Panc1 (cell line): Measurements from ENCODE around the gene FHOD1. TPM values are rescaled to one million over a fixed set of nuclear protein-coding genes. Genes with fewer than 3 reads are reported as not detected.

ENCODE experiments used
- ATAC-seq: fragments of 200-7000 bp; cut with Tn5 transposase; 2 replicates; pipeline ENCODE4 v1.9.1; 2020; ENCODE audit warnings: mild to moderate bottlenecking, moderate library complexity
- BruUV-seq: library from RNA; stranded (reverse); fragments of 400-500 nt; replicated peaks from 2 replicates; lab custom pipeline; 2021; lab: Mats Ljungman, UMichigan
- CTCF ChIA-PET: fragments of 300-600 bp; sonication (Branson Sonifier 250); formaldehyde crosslinking; loops from one replicate; lab custom pipeline; 2022; ENCODE audit warnings: antibody characterized with exemption; lab: Charles Lee
- POLR2A ChIA-PET: fragments of 300-600 bp; sonication (Branson Sonifier 250); formaldehyde crosslinking; loops from one replicate; lab custom pipeline; 2022; ENCODE audit warnings: antibody characterized with exemption; lab: Charles Lee
- DNase-seq: peaks from one replicate; pipeline ENCODE4 v3.0.0-alpha.2; 2010; ENCODE audit warnings: low read depth, low spot score
- H3K27ac ChIP-seq: 2 replicates; pipeline ENCODE4 v1.5.1; 2011; ENCODE audit warnings: mild to moderate bottlenecking, low read length, inconsistent platforms
- H3K27me3 ChIP-seq: fragments of 200-500 bp; sonication (Bioruptor generic); 2 replicates; pipeline ENCODE4 v1.6.0; 2014; ENCODE audit warnings: low read length, inconsistent platforms; ENCODE audit not compliant: control insufficient read depth, insufficient read depth
- H3K36me3 ChIP-seq: fragments of 200-500 bp; sonication (Bioruptor generic); 2 replicates; pipeline ENCODE4 v1.5.1; 2014; ENCODE audit warnings: inconsistent platforms, mild to moderate bottlenecking, low read length, moderate library complexity; ENCODE audit not compliant: control insufficient read depth, insufficient read depth
- H3K4me1 ChIP-seq: 2 replicates; pipeline ENCODE4 v1.5.1; 2011; ENCODE audit warnings: inconsistent platforms, mild to moderate bottlenecking, low read length, moderate library complexity; ENCODE audit not compliant: control insufficient read depth, insufficient read depth
- H3K4me3 ChIP-seq, 2 experiments: 2 replicates each; pipeline ENCODE4 v1.5.1; 2011 to 2012; ENCODE audit warnings: low read depth in 2 of 2, low read length in 2 of 2, mild to moderate bottlenecking in 2 of 2, inconsistent platforms in 1 of 2, moderate library complexity in 1 of 2
- H3K9me3 ChIP-seq: fragments of 200-500 bp; sonication (Bioruptor generic); 2 replicates; pipeline ENCODE4 v1.5.1; 2014; ENCODE audit warnings: low read depth, mild to moderate bottlenecking, inconsistent platforms, low read length, moderate library complexity; ENCODE audit not compliant: control insufficient read depth, insufficient read depth
- CTCF ChIP-seq: fragments of 450-650 bp; IDR thresholded peaks from 2 replicates; pipeline ENCODE4 v1.5.1; 2017; ENCODE audit warnings: mild to moderate bottlenecking
- POLR2AphosphoS5 ChIP-seq: IDR thresholded peaks from 2 replicates; pipeline ENCODE4 v1.6.1; 2012; ENCODE audit warnings: mild to moderate bottlenecking, low read depth, low read length, moderate library complexity
- REST ChIP-seq, 2 experiments: IDR thresholded peaks; 2 replicates each; pipeline ENCODE4 v1.6.1; 2011 to 2012; ENCODE audit warnings: low read depth in 2 of 2, control low read depth in 1 of 2, low read length in 1 of 2, mild to moderate bottlenecking in 1 of 2, moderate library complexity in 1 of 2; ENCODE audit not compliant: insufficient read depth in 1 of 2
- SIN3A ChIP-seq: IDR thresholded peaks from 2 replicates; pipeline ENCODE4 v1.6.1; 2012; ENCODE audit warnings: low read depth, mild to moderate bottlenecking, low read length, moderate library complexity, borderline replicate concordance; ENCODE audit not compliant: insufficient read depth
- TCF7L2 ChIP-seq: IDR thresholded peaks from 2 replicates; pipeline ENCODE4 v1.6.1; 2011; ENCODE audit warnings: mild to moderate bottlenecking, low read depth, low read length, inconsistent platforms
- in situ Hi-C: cut with HindIII; loops from 2 replicates; pipeline ENCODE4 v1.10.0; 2016; ENCODE audit warnings: low sequenced_read_pairs, low pct_unique_long_range_greater_than_20kb
- intact Hi-C: fragments of 100-400 bp; cut with micrococcal nuclease; formaldehyde crosslinking; loops from one replicate; pipeline ENCODE4 v1.10.0; 2022; ENCODE audit not compliant: unreplicated experiment
- total RNA-seq: library from RNA; stranded (reverse); gene quantifications from one replicate; pipeline ENCODE4 v1.2.1, GENCODE V29; 2021; ENCODE audit not compliant: unreplicated experiment

Gene FHOD1
- total RNA-seq, 1 experiment from 2014 or later, result 9.3 TPM

- H3K4me3 ChIP-seq, result peak overlapping the region; percentile 43 to 62
- H3K27ac ChIP-seq, result peak overlapping the region; percentile 48
- no peaks in the 10 kb centered on the region for H3K9me3 ChIP-seq
- ChIA-PET CTCF (no interaction called here), POLR2A (no interaction called here)
- DNase-seq (no peak), ATAC-seq (peak; percentile 9; the same call in 1 of the 2 replicates)
- no peaks in the 10 kb centered on the region for H3K27me3 ChIP-seq
- BruUV-seq, result no TSS peak
- in situ Hi-C loops (no loop called here), intact Hi-C loops (no loop called here)
- H3K36me3 ChIP-seq, result no peaks in the 10 kb centered on the region; the same call in 1 of the 2 replicates
- TF ChIP-seq CTCF (no peak), REST (IDR thresholded peaks at IDR 0.05; ENCODE audit: insufficient read depth in 1 of 2, low read depth in 2 of 2, low read length in 1 of 2) (no peak), TCF7L2 (no peak), SIN3A (no peak), POLR2AphosphoS5 (no peak)
- H3K4me1 ChIP-seq, result peaks cover 6% of the 10 kb centered on the region; the same call in 1 of the 2 replicates
Observed at GRCh38 chr16:67277999-67278772, 30.9 kb upstream of the FHOD1 start.

- peak overlapping the region; percentile 43 to 62; a peak in 3 of 4 replicates for H3K4me3 ChIP-seq
- DNase-seq, result peak; percentile 81
- in situ Hi-C loops, result no loop called here
- BruUV-seq, result no TSS peak
- H3K27me3 ChIP-seq, result no peaks in the 10 kb centered on the region
- ChIA-PET CTCF (no interaction called here), POLR2A (no interaction called here)
- no peaks in the 10 kb centered on the region for H3K9me3 ChIP-seq
- intact Hi-C loops, result no loop called here
- H3K4me1 ChIP-seq, result peaks cover 6% of the 10 kb centered on the region; the same call in 1 of the 2 replicates
- ATAC-seq, result peak; percentile 53
- H3K36me3 ChIP-seq, result no peaks in the 10 kb centered on the region; the same call in 1 of the 2 replicates
- peak overlapping the region; percentile 48; the same call in 1 of the 2 replicates for H3K27ac ChIP-seq
- no peak for TF ChIP-seq CTCF
- no peak for TF ChIP-seq POLR2AphosphoS5
- no peak for TF ChIP-seq REST (IDR thresholded peaks at IDR 0.05; ENCODE audit: insufficient read depth in 1 of 2, low read depth in 2 of 2, low read length in 1 of 2)
- no peak for TF ChIP-seq SIN3A
- TF ChIP-seq TCF7L2, result no peak
Observed at GRCh38 chr16:67277294-67277998, 30.2 kb upstream of the FHOD1 start.
